GM11168 (cell line): ENCODE data around the gene SELENOT.
"Not testable (repeated sequence)": the region's sequence is repeated elsewhere in the genome, so short reads cannot be mapped to it uniquely, and the experiment has no call there.

Experiments used
- in situ Hi-C: fragments of 300-500 bp; cut with MboI; formaldehyde crosslinking; loops from one replicate; pipeline ENCODE4 v1.12.0; 2022; ENCODE audit warnings: low sequenced_read_pairs; ENCODE audit not compliant: unreplicated experiment

SELENOT gene, protein sequence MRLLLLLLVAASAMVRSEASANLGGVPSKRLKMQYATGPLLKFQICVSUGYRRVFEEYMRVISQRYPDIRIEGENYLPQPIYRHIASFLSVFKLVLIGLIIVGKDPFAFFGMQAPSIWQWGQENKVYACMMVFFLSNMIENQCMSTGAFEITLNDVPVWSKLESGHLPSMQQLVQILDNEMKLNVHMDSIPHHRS

DNA sequence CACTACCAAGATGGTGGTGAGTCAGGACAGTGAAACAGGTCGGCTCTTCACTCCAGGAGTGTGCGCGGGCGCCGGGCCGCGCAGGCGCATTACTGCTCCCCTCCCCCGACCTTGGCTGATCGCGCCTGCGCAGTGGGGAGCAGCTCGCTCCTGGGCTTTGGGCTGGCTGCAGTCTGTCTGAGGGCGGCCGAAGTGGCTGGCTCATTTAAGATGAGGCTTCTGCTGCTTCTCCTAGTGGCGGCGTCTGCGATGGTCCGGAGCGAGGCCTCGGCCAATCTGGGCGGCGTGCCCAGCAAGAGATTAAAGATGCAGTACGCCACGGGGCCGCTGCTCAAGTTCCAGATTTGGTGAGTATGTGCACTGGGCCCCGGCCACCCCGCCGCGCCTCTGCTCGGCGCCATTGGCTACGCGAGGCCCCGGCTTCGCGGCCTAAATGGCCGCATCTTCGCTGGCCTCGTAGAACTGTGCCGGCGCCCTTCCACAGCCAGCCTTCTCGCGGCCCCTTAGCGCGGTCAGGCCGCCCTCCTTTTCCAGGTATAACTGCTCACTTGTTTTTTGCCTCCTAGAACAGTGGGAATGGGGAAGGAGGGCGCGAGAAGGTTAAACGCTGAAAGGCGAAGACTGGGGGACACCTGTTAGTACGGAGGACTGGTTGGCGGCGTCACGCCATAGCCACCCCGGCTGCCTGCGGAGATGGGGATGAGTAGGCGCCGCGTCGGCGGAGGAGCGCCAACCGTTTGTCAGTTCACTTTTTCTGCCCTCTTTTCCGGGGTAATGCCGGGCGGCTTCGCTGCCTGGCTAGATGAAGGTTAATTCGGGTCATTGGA, at the start of gene SELENOT:
Gene SELENOT (plus strand): TSS at position 169 of the 827 bp plus-strand sequence. CDS start 42 bp downstream, at position 211.
- in situ Hi-C loops: no loop called here

DNA sequence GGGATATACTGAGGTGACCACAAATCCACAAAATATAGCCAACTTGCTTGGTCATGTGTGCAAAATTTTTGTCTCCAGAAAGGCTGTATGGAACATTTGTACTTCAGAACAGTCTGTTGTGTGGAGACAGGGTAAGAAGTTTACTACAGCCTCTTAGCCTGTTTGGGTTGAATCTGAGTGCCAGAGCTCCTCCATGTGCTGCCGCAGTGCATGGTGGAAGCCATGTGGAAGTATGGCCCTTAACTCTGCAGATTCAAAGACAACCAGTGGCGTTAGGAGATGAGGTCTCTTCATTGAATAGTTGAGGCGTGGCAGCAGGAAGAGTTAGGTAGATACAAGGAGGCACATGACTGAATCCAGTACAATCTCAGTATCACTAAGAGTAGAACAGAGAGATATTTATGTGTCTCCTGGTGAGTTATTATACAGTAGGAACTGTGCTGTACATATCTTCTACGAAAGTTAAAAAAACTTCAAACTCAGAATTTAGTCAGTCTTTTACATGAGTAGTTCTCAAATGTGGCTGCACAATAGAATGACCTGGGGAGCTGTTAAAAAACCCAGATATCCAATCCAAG, 47.2 kb upstream of the SELENOT start:
- in situ Hi-C loops: no loop called here

DNA sequence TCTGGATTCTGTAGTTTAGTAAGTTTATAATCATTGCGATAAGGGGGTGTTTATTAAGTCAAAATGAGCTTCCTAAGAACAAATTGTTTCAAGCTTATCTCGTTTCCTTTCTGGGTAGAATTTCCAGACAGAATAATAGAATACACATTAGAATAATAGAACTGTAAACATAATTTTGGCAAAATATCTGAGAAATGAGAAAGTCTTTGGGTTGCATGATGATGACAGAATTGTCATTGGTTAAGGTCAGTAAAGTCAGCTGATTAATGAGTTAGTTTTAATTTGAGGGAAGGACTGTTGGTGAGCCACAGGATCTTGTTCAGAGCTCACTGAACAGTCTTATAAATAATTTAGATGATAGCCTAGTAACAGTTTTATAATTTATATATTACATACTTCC, 46.3 kb upstream of the SELENOT start:
- in situ Hi-C loops: no loop called here

DNA sequence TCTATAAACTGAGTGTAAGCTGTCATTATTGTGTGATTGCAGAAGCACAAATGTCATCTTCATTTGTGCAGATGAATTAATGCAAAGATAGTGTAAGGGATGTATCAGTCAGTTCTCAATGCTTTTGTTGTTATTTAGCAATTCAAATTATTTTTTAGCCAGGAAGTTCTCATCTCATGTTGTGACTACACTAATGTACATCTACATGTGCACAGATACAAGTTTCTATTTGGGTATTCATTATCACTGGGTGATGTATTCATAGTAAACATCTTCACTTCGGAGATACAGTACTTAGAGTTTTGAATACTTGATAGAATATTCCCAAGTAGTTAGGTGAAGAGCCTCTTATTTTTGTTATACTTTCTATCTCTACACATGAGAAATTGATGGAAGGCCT, 45.4 kb upstream of the SELENOT start:
- in situ Hi-C loops: no loop called here

DNA sequence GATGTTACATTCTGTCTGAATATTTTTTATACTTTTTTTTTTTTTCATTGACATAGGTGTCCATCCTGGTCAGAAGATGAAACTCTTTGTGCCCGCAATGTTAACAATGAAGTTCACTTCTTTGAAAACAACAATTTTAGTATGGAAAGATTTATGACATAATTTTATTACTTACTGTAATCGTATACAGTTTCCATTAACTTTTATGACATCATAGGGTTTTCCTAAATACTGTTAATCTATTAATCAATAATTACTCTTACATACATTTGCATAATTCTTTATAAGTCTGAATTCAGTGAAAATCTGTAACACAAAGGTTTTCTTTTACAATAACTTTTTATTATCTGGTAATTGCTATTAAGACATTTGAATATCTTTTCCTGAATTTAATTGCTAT, 38.9 kb upstream of the SELENOT start:
- in situ Hi-C loops: no loop called here

DNA sequence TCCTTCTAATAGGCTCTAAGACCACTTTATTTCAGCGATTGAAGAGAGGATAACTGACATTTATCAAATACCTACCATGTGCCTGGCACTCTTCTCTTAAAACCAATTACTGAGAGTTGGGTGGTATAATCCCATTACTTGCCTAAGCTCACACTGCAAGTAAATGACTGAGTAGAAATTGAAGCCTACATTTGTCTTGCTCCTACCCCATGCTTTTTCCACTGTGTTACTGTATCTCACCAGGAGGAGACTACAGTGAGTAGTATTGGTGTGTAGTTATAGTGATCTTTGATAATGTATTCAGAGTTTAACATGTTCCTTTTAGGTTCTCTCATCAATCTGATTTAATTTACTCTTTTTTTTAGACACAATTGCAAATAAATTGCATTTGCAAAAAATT, 35.8 kb upstream of the SELENOT start:
- in situ Hi-C loops: no loop called here

DNA sequence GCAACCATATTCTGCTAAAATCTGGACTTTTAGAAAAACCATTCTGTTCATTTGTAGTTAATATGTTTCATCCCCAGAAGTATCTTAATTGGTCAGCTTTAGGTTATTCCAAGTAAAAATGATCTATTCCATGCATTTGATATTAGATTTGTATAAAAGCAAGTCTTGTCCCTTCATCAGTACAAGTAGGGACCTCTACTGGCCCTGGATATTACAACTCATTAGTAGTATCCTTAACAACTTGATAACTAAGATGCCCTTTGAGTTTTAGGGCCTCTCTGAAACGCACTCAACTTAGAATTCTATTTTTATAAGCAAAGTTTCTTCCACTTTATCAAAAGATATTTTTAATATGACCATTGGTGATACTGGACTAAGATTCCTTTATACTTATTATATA, 25.3 kb upstream of the SELENOT start:
- in situ Hi-C loops: no loop called here

DNA sequence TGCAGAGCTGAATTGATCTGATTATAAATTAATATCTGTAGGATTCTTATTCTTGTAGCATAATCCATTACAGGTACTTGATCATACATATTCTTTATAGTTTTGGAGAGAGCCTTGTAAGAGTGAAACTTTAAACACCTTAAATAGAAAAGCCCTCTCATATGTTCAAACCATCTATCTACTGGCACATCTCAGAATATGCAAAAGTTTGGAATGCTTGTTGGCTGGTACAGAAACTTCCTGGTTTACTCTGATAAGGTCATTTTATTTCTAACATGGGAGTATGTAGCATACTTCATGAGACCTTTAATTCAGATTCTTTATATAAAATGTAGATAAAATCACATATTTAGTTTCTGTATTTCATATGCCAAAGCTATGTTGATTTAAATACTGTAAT, 21.9 kb upstream of the SELENOT start:
- in situ Hi-C loops: no loop called here

DNA sequence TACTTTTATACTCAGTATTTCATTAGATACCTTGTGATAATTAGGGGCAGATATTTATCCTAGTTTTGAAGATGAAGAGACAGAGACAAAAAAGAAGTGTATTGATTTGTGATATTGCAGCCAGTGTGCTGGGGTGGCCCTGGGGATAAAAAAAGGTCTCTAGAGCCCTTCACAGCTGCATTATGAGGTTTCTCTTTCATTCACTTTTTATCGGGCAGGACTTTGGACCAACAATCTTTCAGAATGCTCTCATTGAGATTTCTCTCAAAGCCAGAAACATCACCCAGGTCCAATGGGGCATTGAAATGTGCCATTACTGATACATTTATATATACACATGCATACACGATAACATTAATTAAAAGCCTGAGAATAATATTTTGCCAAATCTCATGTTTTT, 20.5 kb upstream of the SELENOT start:
- in situ Hi-C loops: no loop called here

DNA sequence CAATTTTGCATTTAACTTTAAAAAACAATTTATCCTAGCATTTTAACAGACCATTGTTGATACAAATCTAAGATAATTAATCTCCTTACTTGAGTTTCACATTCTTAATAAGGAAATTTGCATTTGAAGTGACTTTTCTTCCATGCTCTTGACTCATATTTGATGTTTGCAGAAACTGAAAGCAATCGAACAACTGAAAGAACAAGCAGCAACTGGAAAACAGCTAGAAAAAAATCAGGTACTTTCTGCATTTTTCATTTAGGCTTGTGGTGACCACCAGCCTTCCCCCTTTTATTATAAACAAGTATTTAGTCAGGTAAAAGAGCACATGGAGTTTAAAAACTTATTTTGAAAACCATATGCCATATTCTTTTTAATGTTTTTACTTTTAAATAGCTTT, 20.1 kb upstream of the SELENOT start:
- in situ Hi-C loops: no loop called here

DNA sequence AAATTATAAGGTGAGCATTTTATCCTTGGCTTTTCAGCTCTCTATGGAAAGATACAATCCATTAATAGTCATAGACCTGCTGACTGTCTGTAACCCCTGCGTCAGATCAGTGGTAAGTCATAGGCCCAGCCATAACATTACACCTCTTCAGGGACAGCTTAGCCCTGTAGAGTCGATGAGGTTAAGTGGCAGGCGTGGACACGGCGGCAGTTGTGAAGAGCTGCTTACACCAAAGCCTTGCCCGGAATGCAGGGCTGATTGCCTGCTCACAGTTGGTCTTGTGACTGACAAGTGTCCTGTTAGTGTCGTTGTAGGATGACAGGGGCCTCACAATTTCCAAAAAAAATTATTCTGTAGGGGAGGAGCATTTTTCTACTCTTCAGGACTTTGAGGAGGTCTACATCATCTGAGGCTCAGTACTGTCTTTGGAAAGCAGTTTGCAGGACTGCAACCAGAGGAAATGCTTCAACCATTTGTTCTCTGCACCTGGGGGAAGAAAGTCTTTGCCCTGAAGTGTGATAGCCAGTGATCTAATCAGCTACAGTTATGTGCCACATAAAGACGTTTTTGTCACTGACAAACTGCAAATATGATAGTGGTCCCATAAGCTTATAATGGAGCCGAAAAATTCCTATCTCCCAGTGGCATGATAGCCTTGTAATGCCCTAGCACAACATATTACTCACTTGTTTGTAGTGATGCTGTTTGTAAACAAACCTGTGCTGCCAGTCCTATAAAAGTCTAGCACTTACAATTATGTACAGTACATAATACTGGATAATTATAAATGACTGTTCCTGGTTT, 14.9 kb upstream of the SELENOT start:
- in situ Hi-C loops: no loop called here

DNA sequence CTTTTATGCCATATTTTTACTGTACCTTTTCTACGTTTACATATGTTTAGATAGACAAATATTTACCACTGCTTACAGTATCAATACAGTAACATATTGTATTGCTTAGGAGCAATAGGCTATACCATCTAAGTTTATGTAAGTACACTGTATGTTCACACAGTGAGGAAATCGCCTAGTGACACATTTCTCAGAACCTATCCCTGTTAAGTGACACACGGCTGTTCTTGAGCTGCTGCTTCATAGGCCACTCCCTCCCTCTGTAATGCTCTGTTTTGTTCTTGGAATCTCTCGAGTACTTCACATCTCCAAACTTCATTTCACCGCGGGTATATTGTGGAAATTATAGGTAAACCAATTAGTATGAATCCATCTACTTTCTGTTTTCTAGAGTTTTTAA, 13.4 kb upstream of the SELENOT start:
- in situ Hi-C loops: no loop called here

DNA sequence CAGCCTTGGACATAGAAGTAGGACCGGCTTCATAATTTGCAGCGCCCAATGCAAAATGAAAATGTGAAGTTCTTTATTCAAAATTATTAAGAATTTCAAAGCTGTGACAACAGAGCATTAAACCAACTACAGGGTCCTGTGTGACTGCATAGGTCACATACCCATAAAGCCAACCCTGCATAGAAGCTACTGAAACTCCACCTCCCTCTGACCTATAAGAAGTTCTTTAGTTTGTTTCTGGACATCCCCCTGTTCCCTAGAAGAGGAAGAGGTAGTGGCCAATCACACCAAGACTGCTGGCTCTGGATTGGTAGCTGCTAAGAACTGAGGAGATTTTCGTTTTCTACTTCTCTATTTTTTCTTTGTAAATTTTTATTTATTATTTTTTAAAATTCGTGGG, 9.0 kb upstream of the SELENOT start:
- in situ Hi-C loops: no loop called here

DNA sequence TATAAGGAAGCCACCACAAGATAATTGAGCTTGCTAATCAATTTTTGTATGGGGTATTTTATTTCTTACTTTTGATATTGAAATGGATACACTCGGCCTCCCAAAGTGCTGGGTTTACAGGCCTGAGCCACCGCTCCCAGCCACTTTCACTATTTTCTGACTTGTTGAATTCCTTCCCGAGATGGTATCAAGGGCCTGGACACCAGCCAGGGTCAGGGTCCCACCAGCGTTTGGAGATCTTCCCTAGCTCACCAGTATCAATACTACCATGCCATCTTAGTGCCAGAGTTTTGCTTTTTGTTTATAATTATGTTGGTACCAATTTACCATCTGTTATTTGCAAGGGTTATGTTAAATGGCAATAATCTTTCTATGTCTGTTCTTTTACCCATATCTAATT, 5.5 kb upstream of the SELENOT start:
- in situ Hi-C loops: no loop called here

DNA sequence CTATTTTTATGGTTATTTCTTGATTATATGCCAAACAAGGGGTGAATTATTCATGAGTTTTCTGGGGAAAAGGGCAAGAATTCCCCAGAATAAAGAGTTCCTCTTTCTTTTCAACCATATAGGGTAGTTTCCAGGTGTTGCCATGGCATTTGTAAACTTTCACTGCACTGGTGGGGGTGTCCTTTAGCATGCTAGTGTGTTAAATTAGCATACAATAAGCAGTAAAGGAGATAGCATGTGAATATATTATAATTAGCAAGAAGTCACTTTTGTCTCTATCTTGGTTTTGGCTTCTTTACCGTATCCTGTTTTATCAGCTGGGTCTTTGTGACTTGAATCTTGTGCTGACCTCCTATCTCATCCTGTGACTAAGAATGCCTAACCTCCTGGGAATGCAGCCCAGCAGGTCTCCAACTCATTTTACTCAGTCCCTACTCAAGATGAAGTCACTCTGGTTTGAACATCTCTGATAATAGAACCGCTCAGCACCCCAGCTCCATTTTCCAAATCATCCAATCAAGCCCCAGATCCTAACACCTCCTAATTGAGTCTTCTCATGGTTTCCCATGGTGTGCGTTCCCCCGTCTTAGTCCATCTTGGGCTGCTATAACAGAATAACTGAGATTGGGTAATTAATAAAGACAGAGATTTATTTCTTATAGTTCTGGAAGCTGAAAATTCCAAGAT, 3.4 kb upstream of the SELENOT start:
- in situ Hi-C loops: no loop called here

DNA sequence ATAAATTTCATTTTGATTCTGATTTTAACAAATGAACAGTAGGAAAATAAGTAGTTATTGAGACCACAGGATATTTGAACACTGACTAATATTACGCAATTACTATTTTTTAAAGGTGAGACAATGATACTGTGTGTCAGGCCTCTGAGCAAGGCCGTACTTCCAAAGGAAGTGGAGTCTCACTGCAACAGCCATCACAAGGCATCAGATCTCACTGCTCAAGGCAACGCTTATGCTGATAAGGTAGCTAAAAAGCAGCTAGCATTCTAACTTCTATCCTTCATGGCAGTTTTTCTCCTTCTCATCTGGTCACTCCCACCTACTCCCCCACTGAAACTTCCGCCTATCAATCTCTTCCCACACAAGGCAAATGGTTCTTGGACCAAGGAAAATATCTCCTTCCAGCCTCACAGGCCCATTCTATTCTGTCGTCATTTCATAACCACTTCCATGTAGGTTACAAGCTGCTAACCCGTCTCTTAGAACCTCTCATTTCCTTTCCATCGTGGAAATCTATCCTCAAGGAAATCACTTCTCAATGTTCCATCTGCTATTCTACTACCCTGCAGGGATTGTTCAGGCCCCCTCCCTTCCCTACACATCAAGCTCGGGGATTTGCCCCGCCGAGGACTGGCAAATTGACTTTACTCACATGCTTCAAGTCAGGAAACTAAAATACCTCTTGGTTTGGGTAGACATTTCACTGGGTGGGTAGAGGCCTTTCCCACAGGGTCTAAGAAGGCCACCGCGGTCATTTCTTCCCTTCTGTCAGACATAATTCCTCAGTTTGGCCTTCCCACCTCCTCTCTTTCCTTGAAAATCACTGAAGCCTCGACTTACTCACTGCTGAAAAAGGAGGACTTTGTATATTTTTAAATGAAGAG, 2.2 kb upstream of the SELENOT start:
- in situ Hi-C loops: not testable (repeated sequence)

DNA sequence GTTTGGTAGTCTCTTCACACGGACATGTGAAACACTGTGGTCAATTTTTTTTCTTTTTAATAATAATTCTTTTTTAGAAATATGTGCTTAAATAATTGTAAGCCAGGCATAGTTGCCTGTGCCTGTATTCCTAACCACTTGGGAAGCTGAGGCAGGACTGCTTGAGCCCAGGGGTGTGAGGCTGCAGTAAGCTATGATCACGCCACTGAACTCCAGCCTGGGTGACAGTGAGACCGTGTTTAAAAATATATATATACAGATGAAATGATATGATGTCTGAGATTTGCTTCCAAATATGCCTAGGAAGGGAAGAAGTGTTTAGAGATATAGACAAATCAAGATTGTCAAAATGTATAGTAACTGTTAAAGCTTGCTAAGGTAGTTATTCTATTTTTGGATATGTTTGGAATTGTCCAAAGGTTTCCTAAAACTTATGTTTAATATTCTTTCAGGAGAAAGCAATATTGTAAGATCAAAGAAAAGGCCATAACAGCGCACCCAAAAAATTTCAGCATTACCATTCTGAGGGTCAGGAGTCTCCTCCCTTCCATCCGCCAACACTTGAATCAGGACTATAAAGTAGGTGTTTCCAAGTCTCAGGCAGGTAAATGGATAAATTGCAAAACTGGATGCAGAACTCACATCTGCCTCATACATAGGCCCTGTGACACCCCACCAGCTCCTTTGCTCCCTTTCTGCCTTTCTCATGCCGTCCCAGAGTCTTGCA, 532 bp upstream of the SELENOT start:
- in situ Hi-C loops: no loop called here

DNA sequence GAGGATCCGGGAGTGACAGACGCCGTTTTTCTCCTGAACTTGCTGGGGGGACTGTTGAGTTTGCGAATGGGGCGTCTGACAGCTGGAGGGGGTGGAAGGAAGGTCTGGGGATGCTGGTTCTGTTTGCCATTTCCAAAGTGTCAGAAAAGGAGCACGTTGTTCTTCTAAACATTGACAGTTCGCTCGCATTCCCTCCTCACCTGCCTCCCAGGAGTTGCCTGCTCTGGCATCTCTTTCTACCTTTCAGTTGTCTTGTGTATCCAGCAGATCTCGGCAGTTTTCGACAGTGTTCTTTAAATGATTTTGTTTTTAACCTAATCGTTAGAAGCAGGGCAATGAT, 829 bp downstream of the SELENOT start:
- in situ Hi-C loops: no loop called here
